Mesenteric fat pad (tissue), 1 donor: Measurements from ENCODE around the gene NNT. TPM values are rescaled to one million over a fixed set of nuclear protein-coding genes. Genes with fewer than 3 reads are reported as not detected.
"Not testable (repeated sequence)": the region's sequence is repeated elsewhere in the genome, so short reads cannot be mapped to it uniquely, and the experiment has no call there.

ENCODE experiments used
- DNase-seq: peaks from one replicate; pipeline ENCODE4 v3.0.0-alpha.2; 2020; ENCODE audit warnings: low spot score
- total RNA-seq: library from RNA; stranded (reverse); fragmentation: NEBNext Ultra II Directional; extraction: Animal tissue kit (Norgen Biotek cat#: 25700); gene quantifications from one replicate; pipeline ENCODE4 v1.2.1, GENCODE V29; 2021
- donor health status: DM: yes; HTN: yes; CAD: no.

Gene NNT
- total RNA-seq, 1 donor from 2014 or later, result 81.6 TPM

GRCh38 chr5:43582082-43583005, 20.6 kb upstream of the NNT start:
- DNase-seq, result no peak

GRCh38 chr5:43583724-43584123, 19.3 kb upstream of the NNT start:
- no peak for DNase-seq

GRCh38 chr5:43584166-43584699, 18.7 kb upstream of the NNT start:
- DNase-seq, result no peak

- no peak for DNase-seq
Observed at GRCh38 chr5:43588842-43589241, 14.1 kb upstream of the NNT start.

GRCh38 chr5:43589310-43589709, 13.7 kb upstream of the NNT start:
- no peak for DNase-seq

GRCh38 chr5:43590700-43591099, 12.3 kb upstream of the NNT start:
- no peak for DNase-seq

- DNase-seq, result no peak
Observed at GRCh38 chr5:43592363-43592762, 10.6 kb upstream of the NNT start.

GRCh38 chr5:43598927-43599326, 4.1 kb upstream of the NNT start:
- not testable (repeated sequence) for DNase-seq

- no peak for DNase-seq
Observed at GRCh38 chr5:43601454-43602260, 1.3 kb upstream of the NNT start.

GRCh38 chr5:43603344-43604217, 601 bp downstream of the NNT start:
- no peak for DNase-seq

- DNase-seq, result no peak
Observed at GRCh38 chr5:43604699-43605098, 1.7 kb downstream of the NNT start.

GRCh38 chr5:43606351-43606750, 3.4 kb downstream of the NNT start:
- DNase-seq, result no peak

GRCh38 chr5:43608406-43608805, 5.4 kb downstream of the NNT start:
- DNase-seq, result no peak

- DNase-seq, result no peak
Observed at GRCh38 chr5:43609752-43610151, 6.8 kb downstream of the NNT start.

- DNase-seq, result no peak
Observed at GRCh38 chr5:43613370-43613769, 10.4 kb downstream of the NNT start.

- DNase-seq, result no peak
Observed at GRCh38 chr5:43615445-43616184, 12.6 kb downstream of the NNT start.

- DNase-seq, result no peak
Observed at GRCh38 chr5:43616535-43616934, 13.6 kb downstream of the NNT start.

GRCh38 chr5:43619380-43619779, 16.4 kb downstream of the NNT start:
- no peak for DNase-seq

GRCh38 chr5:43619911-43620310, 16.9 kb downstream of the NNT start:
- DNase-seq, result no peak

GRCh38 chr5:43620944-43621505, 18.0 kb downstream of the NNT start:
- no peak for DNase-seq
